Measurements from ENCODE around the gene POMC.
"Not testable (repeated sequence)": the region's sequence is repeated elsewhere in the genome, so short reads cannot be mapped to it uniquely, and the experiment has no call there.

GRCh38 chr2:25150993-25151392, 17.4 kb downstream of the POMC start:
- TF ChIP-seq, protein P1, sequence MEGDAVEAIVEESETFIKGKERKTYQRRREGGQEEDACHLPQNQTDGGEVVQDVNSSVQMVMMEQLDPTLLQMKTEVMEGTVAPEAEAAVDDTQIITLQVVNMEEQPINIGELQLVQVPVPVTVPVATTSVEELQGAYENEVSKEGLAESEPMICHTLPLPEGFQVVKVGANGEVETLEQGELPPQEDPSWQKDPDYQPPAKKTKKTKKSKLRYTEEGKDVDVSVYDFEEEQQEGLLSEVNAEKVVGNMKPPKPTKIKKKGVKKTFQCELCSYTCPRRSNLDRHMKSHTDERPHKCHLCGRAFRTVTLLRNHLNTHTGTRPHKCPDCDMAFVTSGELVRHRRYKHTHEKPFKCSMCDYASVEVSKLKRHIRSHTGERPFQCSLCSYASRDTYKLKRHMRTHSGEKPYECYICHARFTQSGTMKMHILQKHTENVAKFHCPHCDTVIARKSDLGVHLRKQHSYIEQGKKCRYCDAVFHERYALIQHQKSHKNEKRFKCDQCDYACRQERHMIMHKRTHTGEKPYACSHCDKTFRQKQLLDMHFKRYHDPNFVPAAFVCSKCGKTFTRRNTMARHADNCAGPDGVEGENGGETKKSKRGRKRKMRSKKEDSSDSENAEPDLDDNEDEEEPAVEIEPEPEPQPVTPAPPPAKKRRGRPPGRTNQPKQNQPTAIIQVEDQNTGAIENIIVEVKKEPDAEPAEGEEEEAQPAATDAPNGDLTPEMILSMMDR (conservative IDR thresholded peaks at IDR 0.05): not testable (repeated sequence)
- TF ChIP-seq EZH2 (IDR thresholded peaks at IDR 0.05; ENCODE audit: low read depth): not testable (repeated sequence)

All from PC-9 (cell line).